OCI-LY1 (cell line): ENCODE results near the gene ELAVL1.

Source experiments
- EZH2 ChIP-seq: fragments of 200-600 bp; sonication (generic), shearing (Covaris generic); IDR thresholded peaks from 2 replicates; pipeline ENCODE4 v1.8.0; 2017; ENCODE audit warnings: borderline replicate concordance, mixed run types, mild to moderate bottlenecking, antibody characterized with exemption, low read length, moderate library complexity, mixed read lengths
- TF ChIP-seq, protein P1 (sequence below): fragments of 200-600 bp; sonication (generic), shearing (Covaris generic); IDR thresholded peaks from 2 replicates; pipeline ENCODE4 v1.5.1; 2017; ENCODE audit warnings: mild to moderate bottlenecking, antibody characterized with exemption, low read length, moderate library complexity, mixed read lengths

DNA sequence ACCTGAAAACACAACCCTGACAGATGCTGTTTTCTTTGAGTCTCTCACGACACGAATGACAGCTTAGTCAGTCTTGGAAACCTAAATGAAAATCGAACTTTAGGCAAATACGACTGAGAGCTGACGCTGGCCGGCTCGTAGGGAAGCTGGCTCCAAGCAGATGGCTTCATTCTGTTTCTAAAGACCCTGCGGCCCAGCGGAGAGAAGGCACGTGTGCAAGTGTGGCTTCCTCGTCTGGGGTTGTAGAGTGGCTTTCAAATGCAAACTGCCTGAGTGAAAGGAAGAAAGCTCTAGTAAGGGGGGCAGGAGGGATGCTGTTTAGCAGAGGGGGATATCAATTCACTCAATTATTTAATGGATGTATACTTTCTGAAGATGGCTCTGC is 35.9 kb downstream of the ELAVL1 start:
- TF ChIP-seq, protein P1, sequence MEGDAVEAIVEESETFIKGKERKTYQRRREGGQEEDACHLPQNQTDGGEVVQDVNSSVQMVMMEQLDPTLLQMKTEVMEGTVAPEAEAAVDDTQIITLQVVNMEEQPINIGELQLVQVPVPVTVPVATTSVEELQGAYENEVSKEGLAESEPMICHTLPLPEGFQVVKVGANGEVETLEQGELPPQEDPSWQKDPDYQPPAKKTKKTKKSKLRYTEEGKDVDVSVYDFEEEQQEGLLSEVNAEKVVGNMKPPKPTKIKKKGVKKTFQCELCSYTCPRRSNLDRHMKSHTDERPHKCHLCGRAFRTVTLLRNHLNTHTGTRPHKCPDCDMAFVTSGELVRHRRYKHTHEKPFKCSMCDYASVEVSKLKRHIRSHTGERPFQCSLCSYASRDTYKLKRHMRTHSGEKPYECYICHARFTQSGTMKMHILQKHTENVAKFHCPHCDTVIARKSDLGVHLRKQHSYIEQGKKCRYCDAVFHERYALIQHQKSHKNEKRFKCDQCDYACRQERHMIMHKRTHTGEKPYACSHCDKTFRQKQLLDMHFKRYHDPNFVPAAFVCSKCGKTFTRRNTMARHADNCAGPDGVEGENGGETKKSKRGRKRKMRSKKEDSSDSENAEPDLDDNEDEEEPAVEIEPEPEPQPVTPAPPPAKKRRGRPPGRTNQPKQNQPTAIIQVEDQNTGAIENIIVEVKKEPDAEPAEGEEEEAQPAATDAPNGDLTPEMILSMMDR = no peak
- no peak for TF ChIP-seq EZH2
